NB4 (cell line): ENCODE data around the gene BRF1.
A peak's percentile ranks its signal among the peaks of the same experiment; 100 is the strongest.

Experiments used
- DNase-seq: peaks from one replicate; pipeline ENCODE4 v3.0.0; 2010; ENCODE audit warnings: low read depth
- H3K4me3 ChIP-seq: one replicate; pipeline ENCODE4 v1.5.1; 2011; ENCODE audit warnings: mild to moderate bottlenecking, low read depth, low read length, moderate library complexity
- MAX ChIP-seq: IDR thresholded peaks from 2 replicates; pipeline ENCODE4 v1.6.1; 2011; ENCODE audit warnings: low read depth, low read length
- MYC ChIP-seq: IDR thresholded peaks from 2 replicates; pipeline ENCODE4 v1.6.1; 2011; ENCODE audit warnings: low read depth, low read length
- POLR2A ChIP-seq: IDR thresholded peaks from 2 replicates; pipeline ENCODE4 v1.6.1; 2011; ENCODE audit warnings: mild to moderate bottlenecking; ENCODE audit not compliant: insufficient read length; ENCODE audit errors: extremely low read depth
- TF ChIP-seq, protein P1 (sequence below): IDR thresholded peaks from one replicate; pipeline ENCODE4 v1.5.1; 2012; ENCODE audit warnings: low read depth, low read length

Gene BRF1

GRCh38 chr14:105300542-105301102, at the start of gene BRF1:
TSS of gene BRF1 (minus strand) at chr14:105301001. CDS start at chr14:105300629, 372 bp downstream.
- DNase-seq = peak; percentile 67
- TF ChIP-seq POLR2A (peak; percentile 57), MYC (no peak)
- H3K4me3 ChIP-seq = peak within 1 kb of the TSS; percentile 75

DNA sequence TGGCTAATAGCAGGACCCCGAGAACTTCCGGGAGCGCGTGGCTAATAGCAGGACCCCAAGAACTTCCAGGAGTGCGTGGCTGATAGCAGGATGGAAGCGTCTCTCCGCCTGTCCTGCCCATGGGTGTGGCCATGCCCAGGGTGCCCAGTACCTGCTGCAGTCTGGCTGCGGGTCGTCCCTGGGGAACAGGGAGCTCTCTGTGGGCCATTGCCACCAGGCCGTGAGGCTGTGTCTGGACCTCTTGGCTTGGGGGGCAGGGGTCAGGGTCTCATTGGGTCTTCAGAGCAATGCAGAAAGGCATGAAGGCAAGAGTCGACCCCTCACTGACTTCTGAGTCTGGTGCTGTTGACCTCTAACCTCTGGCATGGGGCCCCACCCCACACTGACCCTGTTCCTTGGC, 49.2 kb upstream of the BRF1 start:
- H3K4me3 ChIP-seq = no peak overlapping the region
- no peak for TF ChIP-seq MAX
- TF ChIP-seq POLR2A = no peak
- DNase-seq = no peak

DNA sequence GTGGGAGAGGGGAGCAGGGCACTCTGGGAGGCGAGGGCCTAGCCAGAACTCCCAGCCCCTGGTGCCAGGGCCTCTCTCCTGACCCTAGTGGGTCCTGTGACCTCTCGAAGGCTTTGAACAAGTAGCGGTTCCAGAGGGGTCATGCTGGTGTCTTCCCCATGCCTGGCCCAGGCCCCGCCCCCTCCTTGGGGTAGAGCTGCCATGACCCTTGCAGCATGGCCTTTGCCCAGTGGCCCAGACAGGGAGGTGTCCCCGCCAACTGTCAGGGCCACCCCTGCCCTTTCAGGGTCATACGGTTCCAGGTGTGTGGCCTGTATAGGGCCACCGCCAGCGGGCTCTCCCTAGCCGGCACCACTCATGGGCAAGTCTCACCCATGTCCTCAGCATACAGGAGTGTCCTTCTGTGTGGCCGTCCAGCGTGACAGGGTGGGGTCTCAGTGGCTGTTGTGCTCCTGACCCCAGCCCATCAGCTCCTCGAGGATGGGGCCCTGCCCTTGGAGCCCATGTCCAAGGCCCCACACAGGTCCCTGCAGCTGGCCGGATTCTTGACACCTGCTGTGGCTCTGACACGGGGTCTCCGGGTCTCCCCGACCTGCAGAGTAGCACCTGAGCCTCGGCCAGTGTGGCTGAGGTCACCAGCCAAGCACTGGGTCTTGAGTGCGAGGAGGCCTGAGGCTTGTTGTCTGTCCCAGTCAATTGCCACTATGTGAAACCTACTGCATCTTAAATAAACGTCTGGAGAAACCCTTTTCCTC, 48.3 kb upstream of the BRF1 start:
- DNase-seq = no peak
- TF ChIP-seq MYC = no peak
- TF ChIP-seq MAX = no peak
- TF ChIP-seq, protein P1, sequence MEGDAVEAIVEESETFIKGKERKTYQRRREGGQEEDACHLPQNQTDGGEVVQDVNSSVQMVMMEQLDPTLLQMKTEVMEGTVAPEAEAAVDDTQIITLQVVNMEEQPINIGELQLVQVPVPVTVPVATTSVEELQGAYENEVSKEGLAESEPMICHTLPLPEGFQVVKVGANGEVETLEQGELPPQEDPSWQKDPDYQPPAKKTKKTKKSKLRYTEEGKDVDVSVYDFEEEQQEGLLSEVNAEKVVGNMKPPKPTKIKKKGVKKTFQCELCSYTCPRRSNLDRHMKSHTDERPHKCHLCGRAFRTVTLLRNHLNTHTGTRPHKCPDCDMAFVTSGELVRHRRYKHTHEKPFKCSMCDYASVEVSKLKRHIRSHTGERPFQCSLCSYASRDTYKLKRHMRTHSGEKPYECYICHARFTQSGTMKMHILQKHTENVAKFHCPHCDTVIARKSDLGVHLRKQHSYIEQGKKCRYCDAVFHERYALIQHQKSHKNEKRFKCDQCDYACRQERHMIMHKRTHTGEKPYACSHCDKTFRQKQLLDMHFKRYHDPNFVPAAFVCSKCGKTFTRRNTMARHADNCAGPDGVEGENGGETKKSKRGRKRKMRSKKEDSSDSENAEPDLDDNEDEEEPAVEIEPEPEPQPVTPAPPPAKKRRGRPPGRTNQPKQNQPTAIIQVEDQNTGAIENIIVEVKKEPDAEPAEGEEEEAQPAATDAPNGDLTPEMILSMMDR = no peak
- TF ChIP-seq POLR2A = no peak
- H3K4me3 ChIP-seq = no peak overlapping the region

DNA sequence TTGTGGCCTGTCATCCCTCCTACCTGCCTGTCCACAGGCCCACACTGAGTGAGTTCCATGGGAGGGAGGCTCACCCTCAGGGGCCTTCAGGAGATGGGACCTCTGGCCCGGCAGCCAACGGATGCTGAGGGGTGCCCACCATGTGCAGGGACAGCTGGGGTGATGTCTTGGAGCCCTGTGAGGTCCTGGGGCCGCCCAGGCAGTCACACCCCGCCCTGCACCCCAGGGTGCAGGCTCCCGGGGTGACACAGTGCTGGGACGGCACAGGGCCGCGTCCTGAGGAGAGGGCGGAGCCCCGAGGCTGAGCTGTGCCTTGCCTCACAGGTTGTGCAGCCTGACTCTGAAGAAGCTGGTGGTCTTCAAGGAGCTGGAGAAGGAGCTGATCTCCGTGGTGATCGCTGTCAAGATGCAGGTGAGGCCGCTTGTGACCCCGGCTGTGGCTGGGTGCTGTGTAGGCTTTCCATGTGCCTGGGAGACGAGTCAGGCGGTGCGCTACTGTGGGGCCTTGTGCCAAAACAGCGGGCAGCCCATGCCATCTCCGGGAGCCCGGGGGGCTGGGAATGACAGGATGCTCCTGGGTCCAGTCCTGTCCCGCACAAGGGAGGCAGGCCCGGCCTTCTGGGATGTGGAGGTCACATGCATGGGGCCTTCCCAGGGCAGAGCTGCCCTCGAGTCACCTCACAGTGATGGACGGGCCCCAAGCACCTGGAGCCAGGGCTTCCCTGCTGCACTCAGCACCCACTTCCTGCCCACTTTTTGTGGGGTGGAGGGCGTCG, 47.6 kb upstream of the BRF1 start:
- no peak for DNase-seq
- TF ChIP-seq, protein P1 = no peak
- TF ChIP-seq MAX (no peak), POLR2A (no peak), MYC (no peak)
- H3K4me3 ChIP-seq = no peak overlapping the region

GRCh38 chr14:105347587-105347968, 46.8 kb upstream of the BRF1 start:
- no peak overlapping the region for H3K4me3 ChIP-seq
- TF ChIP-seq, protein P1 = no peak
- TF ChIP-seq MAX = no peak
- TF ChIP-seq MYC = no peak
- TF ChIP-seq POLR2A = no peak
- DNase-seq = no peak

GRCh38 chr14:105346876-105347586, 46.2 kb upstream of the BRF1 start:
- TF ChIP-seq MYC (no peak), POLR2A (no peak), MAX (no peak)
- TF ChIP-seq, protein P1 = no peak
- no peak overlapping the region for H3K4me3 ChIP-seq
- no peak for DNase-seq
